ENCODE data around the gene KLF16. TPM values are rescaled to one million over a fixed set of nuclear protein-coding genes. Genes with fewer than 3 reads are reported as not detected.

The KLF16 gene
- total and polyA plus RNA-seq, 4 experiments from 2014 or later = 0.39 to 19.3 (median 9.6) TPM

- peaks cover 23% of the 10 kb centered on the region for H3K4me1 ChIP-seq (ENCODE audit: insufficient read depth, low read length)
- H3K9me3 ChIP-seq (ENCODE audit: control insufficient read depth in 1 of 2, low read length in 2 of 2) = no peaks in the 10 kb centered on the region
- peak overlapping the region in 1 of 2 donors; percentile 76 for H3K4me3 ChIP-seq (ENCODE audit: low read length in 2 of 2)
- Mint-ChIP-seq H3K4me1 (peaks cover 6 to 27% (median 19%) of the 10 kb centered on the region in 4 donors), H3K4me3 (peak overlapping the region; percentile 26 to 77 (median 68)), H3K36me3 (peaks cover 0 to 9% of the 10 kb centered on the region in 2 donors), H3K27ac (peak overlapping the region; percentile 52 to 91 (median 73)), H3K9me3 (no peaks in the 10 kb centered on the region), H3K27me3 (no peaks in the 10 kb centered on the region)
- CTCF ChIA-PET (ENCODE audit: partially characterized antibody) = interaction anchor here (0.9 to 1.6 kb wide), 12 partner anchors 9 to 77 kb away, joined by 3 to 12 read pairs (median 4); partner anchors contain the start of gene REXO1
- no peaks in the 10 kb centered on the region for H3K36me3 ChIP-seq (ENCODE audit: insufficient read depth, low read length)
- H3K27me3 ChIP-seq (ENCODE audit: insufficient read depth, low read length) = no peaks in the 10 kb centered on the region
- POLR2A ChIA-PET (ENCODE audit: partially characterized antibody) = interaction anchor here (0.8 to 4.1 kb wide), 14 partner anchors 10 to 593 kb away, joined by 3 to 60 read pairs (median 6); partner anchors contain the start of genes ABHD17A, ADAT3 and SCAMP4
- peak in 1 of 5 donors; percentile 39 for DNase-seq
- intact Hi-C loops (cut with micrococcal nuclease) = no loop called here
- H3K27ac ChIP-seq (ENCODE audit: low read depth, low read length) = peak overlapping the region; percentile 74
These were observed 2.0 kb upstream of the KLF16 start for GRCh38 chr19:1865172-1866010.

GRCh38 chr19:1864480-1865171, 1.2 kb upstream of the KLF16 start:
- no peaks in the 10 kb centered on the region for H3K9me3 ChIP-seq (ENCODE audit: control insufficient read depth in 1 of 2, low read length in 2 of 2)
- Mint-ChIP-seq H3K27ac (peak overlapping the region; percentile 46 to 91 (median 79)), H3K4me3 (peak overlapping the region; percentile 58 to 83 (median 76)), H3K9me3 (no peaks in the 10 kb centered on the region), H3K4me1 (peaks cover 6 to 34% (median 20%) of the 10 kb centered on the region in 4 donors), H3K36me3 (peaks cover 0 to 6% of the 10 kb centered on the region in 2 donors), H3K27me3 (no peaks in the 10 kb centered on the region)
- H3K4me1 ChIP-seq (ENCODE audit: insufficient read depth, low read length) = peaks cover 30% of the 10 kb centered on the region
- peak in 2 of 5 donors; percentile 30 to 52 for DNase-seq
- peak overlapping the region; percentile 74 for H3K27ac ChIP-seq (ENCODE audit: low read depth, low read length)
- H3K4me3 ChIP-seq (ENCODE audit: low read length in 2 of 2) = peak overlapping the region; percentile 23 to 76
- POLR2A ChIA-PET (ENCODE audit: partially characterized antibody) = interaction anchor here (0.9 to 4.1 kb wide), 14 partner anchors 9 to 1037 kb away, joined by 3 to 60 read pairs (median 4); partner anchors contain the start of genes ABHD17A, ADAT3, SCAMP4 and ZNF57
- no peaks in the 10 kb centered on the region for H3K27me3 ChIP-seq (ENCODE audit: insufficient read depth, low read length)
- CTCF ChIA-PET (ENCODE audit: partially characterized antibody) = interaction anchor here (0.7 to 1.6 kb wide), 9 partner anchors 10 to 72 kb away, joined by 3 to 12 read pairs (median 4); no protein-coding TSS in a partner anchor
- intact Hi-C loops (cut with micrococcal nuclease) = loop anchor here (1.0 to 5.0 kb wide), 7 partner anchors 9 to 1067 kb away; partner anchors contain the start of genes ABHD17A, ADAT3, MKNK2 and PTBP1
- no peaks in the 10 kb centered on the region for H3K36me3 ChIP-seq (ENCODE audit: insufficient read depth, low read length)

GRCh38 chr19:1863638-1864479, 480 bp upstream of the KLF16 start:
- peak; percentile 92 to 94 (median 94) for DNase-seq
- H3K4me1 ChIP-seq (ENCODE audit: insufficient read depth, low read length) = peaks cover 38% of the 10 kb centered on the region
- POLR2A ChIA-PET (ENCODE audit: partially characterized antibody) = interaction anchor here (0.9 to 4.1 kb wide), 14 partner anchors 8 to 1037 kb away, joined by 3 to 60 read pairs (median 4); partner anchors contain the start of genes ABHD17A, ADAT3, SCAMP4 and ZNF57
- intact Hi-C loops (cut with micrococcal nuclease) = loop anchor here (1.0 to 5.0 kb wide), 8 partner anchors 9 to 1067 kb away; partner anchors contain the start of genes ABHD17A, ADAT3, MKNK2 and PTBP1
- peak overlapping the region; percentile 23 to 76 for H3K4me3 ChIP-seq (ENCODE audit: low read length in 2 of 2)
- H3K27me3 ChIP-seq (ENCODE audit: insufficient read depth, low read length) = no peaks in the 10 kb centered on the region
- Mint-ChIP-seq H3K36me3 (peaks cover 0 to 6% of the 10 kb centered on the region in 2 donors), H3K4me3 (peak overlapping the region; percentile 58 to 83 (median 74)), H3K4me1 (peaks cover 8 to 41% (median 25%) of the 10 kb centered on the region in 4 donors), H3K27ac (peak overlapping the region in 5 of 7 donors; percentile 52 to 91 (median 88)), H3K27me3 (no peaks in the 10 kb centered on the region), H3K9me3 (no peaks in the 10 kb centered on the region)
- H3K36me3 ChIP-seq (ENCODE audit: insufficient read depth, low read length) = no peaks in the 10 kb centered on the region
- CTCF ChIA-PET (ENCODE audit: partially characterized antibody) = interaction anchor here (0.7 to 1.6 kb wide), 9 partner anchors 11 to 73 kb away, joined by 3 to 12 read pairs (median 4); no protein-coding TSS in a partner anchor
- no peaks in the 10 kb centered on the region for H3K9me3 ChIP-seq (ENCODE audit: control insufficient read depth in 1 of 2, low read length in 2 of 2)
- peak overlapping the region; percentile 74 for H3K27ac ChIP-seq (ENCODE audit: low read depth, low read length)

GRCh38 chr19:1862424-1863327, 703 bp downstream of the KLF16 start:
- peaks cover 50% of the 10 kb centered on the region for H3K4me1 ChIP-seq (ENCODE audit: insufficient read depth, low read length)
- POLR2A ChIA-PET (ENCODE audit: partially characterized antibody) = no interaction called here
- CTCF ChIA-PET (ENCODE audit: partially characterized antibody) = no interaction called here

GRCh38 chr19:1862068-1862423, 1.3 kb downstream of the KLF16 start:
- intact Hi-C loops (cut with micrococcal nuclease) = loop anchor here (2.0 to 5.0 kb wide), 3 partner anchors 13 to 1065 kb away; partner anchors contain the start of genes MKNK2, PTBP1 and REXO1
- peaks cover 14 to 52% (median 29%) of the 10 kb centered on the region in 4 donors for H3K4me1 Mint-ChIP-seq
- Histone ChIP-seq H3K36me3 (ENCODE audit: insufficient read depth, low read length) (no peaks in the 10 kb centered on the region), H3K27ac (ENCODE audit: low read depth, low read length) (peak overlapping the region; percentile 81), H3K9me3 (ENCODE audit: control insufficient read depth in 1 of 2, low read length in 2 of 2) (no peaks in the 10 kb centered on the region), H3K4me1 (ENCODE audit: insufficient read depth, low read length) (peaks cover 56% of the 10 kb centered on the region), H3K4me3 (ENCODE audit: low read length in 2 of 2) (peak overlapping the region; percentile 57 to 75), H3K27me3 (ENCODE audit: insufficient read depth, low read length) (no peaks in the 10 kb centered on the region)
- peak overlapping the region; percentile 91 to 99 (median 96) for H3K4me3 Mint-ChIP-seq
- no peaks in the 10 kb centered on the region for H3K27me3 Mint-ChIP-seq
- H3K9me3 Mint-ChIP-seq = no peaks in the 10 kb centered on the region
- peak overlapping the region; percentile 96 to 100 (median 98) for H3K27ac Mint-ChIP-seq
- ChIA-PET POLR2A (ENCODE audit: partially characterized antibody) (no interaction called here), CTCF (ENCODE audit: partially characterized antibody) (no interaction called here)
- DNase-seq = no peak
- H3K36me3 Mint-ChIP-seq = peaks cover 0 to 6% of the 10 kb centered on the region in 2 donors

More at GRCh38 chr19:1862424-1863327, 703 bp downstream of the KLF16 start:
- no peaks in the 10 kb centered on the region for H3K27me3 ChIP-seq (ENCODE audit: insufficient read depth, low read length)
- peak overlapping the region; percentile 57 to 75 for H3K4me3 ChIP-seq (ENCODE audit: low read length in 2 of 2)
- H3K9me3 Mint-ChIP-seq = no peaks in the 10 kb centered on the region
- H3K4me3 Mint-ChIP-seq = peak overlapping the region; percentile 91 to 99 (median 96)
- H3K4me1 Mint-ChIP-seq = peaks cover 13 to 48% (median 29%) of the 10 kb centered on the region in 4 donors
- peak overlapping the region; percentile 96 to 100 (median 98) for H3K27ac Mint-ChIP-seq
- intact Hi-C loops (cut with micrococcal nuclease) = loop anchor here (2.0 to 5.0 kb wide), 3 partner anchors 14 to 1065 kb away; partner anchors contain the start of genes MKNK2, PTBP1 and REXO1
- no peaks in the 10 kb centered on the region for H3K9me3 ChIP-seq (ENCODE audit: control insufficient read depth in 1 of 2, low read length in 2 of 2)
- peaks cover 0 to 6% of the 10 kb centered on the region in 2 donors for H3K36me3 Mint-ChIP-seq
- H3K27me3 Mint-ChIP-seq = no peaks in the 10 kb centered on the region
- DNase-seq = peak; percentile 67 to 77 (median 68)
- peak overlapping the region; percentile 81 for H3K27ac ChIP-seq (ENCODE audit: low read depth, low read length)
- H3K36me3 ChIP-seq (ENCODE audit: insufficient read depth, low read length) = no peaks in the 10 kb centered on the region

Data from CD4-positive, alpha-beta memory T cell (primary cell).